GM12891 (cell line): ENCODE results near the gene CCDC30.

ENCODE experiments used
- DNase-seq: peaks from one replicate; pipeline ENCODE4 v3.0.0; 2011; ENCODE audit warnings: low spot score; ENCODE audit not compliant: insufficient read length
- FAIRE-seq: peaks from 2 replicates; lab custom pipeline; 2011; peaks lifted over from hg19 to GRCh38; lab: Jason Lieb, UNC
- PAX5 ChIP-seq: IDR thresholded peaks from 2 replicates; pipeline ENCODE4 v1.6.1; 2011; ENCODE audit warnings: low read length, moderate library complexity, mild to moderate bottlenecking; ENCODE audit not compliant: insufficient read depth, severe bottlenecking
- POLR2A ChIP-seq: IDR thresholded peaks from 2 replicates; pipeline ENCODE4 v1.6.1; 2011; ENCODE audit warnings: low read depth, low read length, control low read depth
- POLR2AphosphoS5 ChIP-seq: IDR thresholded peaks from 2 replicates; pipeline ENCODE4 v1.6.1; 2011; ENCODE audit warnings: low read depth, low read length, control low read depth
- POU2F2 ChIP-seq: IDR thresholded peaks from 2 replicates; pipeline ENCODE4 v1.6.1; 2011; ENCODE audit warnings: low read depth, mild to moderate bottlenecking, control low read depth, low read length, moderate library complexity
- SPI1 ChIP-seq: IDR thresholded peaks from 2 replicates; pipeline ENCODE4 v1.6.1; 2011; ENCODE audit warnings: low read depth, low read length, control low read depth
- TAF1 ChIP-seq: IDR thresholded peaks from 2 replicates; pipeline ENCODE4 v1.6.1; 2011; ENCODE audit warnings: low read depth, low read length, control low read depth

The CCDC30 gene

GRCh38 chr1:42442662-42443061 lies 20.4 kb upstream of the CCDC30 start:
- FAIRE-seq (no peak), DNase-seq (no peak)
- TF ChIP-seq TAF1 (no peak), POLR2A (no peak), PAX5 (no peak), POU2F2 (no peak), SPI1 (no peak), POLR2AphosphoS5 (no peak)

DNA sequence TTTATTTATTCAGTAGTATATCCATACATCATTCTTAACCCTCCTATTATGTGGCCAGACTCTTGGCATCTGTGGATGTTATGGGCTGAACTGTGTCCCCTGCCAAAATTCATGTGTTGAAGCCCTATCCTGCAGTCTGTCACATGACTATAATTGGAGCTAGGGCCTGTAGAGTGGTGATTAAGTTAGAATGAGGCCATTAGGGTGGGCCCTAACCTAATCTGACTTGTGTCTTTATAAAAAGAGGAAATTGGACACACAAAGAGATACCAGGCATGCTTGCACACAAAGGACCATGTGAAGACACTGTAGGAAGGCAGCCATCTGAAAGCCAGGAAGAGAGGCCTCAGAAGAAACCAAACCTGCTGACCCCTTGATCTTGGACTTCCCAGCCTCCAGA lies 13.8 kb upstream of the CCDC30 start:
- FAIRE-seq: no peak
- DNase-seq: no peak
- TF ChIP-seq POLR2AphosphoS5: no peak
- no peak for TF ChIP-seq PAX5
- no peak for TF ChIP-seq POU2F2
- no peak for TF ChIP-seq SPI1
- no peak for TF ChIP-seq TAF1
- no peak for TF ChIP-seq POLR2A

DNA sequence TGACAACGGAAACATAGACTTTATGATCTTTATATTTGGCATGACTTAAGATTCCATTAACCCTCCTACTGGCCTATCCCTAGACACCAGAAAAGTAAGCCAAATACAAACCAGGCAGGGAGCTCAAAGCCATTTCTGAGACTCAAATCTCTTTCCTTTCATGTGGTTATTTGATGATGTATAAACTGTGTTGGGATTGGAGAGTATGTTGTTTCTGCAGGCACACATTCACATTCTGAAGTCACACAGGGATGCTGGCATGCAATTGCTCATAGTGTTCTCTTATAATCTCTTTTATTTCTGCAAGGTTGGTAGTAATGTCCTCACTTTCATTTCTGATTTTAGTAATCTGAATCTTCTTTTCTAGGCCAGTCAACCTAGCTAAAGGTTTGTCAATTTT lies 13.0 kb upstream of the CCDC30 start:
- no peak for TF ChIP-seq POLR2A
- TF ChIP-seq TAF1: no peak
- no peak for TF ChIP-seq POU2F2
- no peak for TF ChIP-seq PAX5
- TF ChIP-seq SPI1: no peak
- no peak for TF ChIP-seq POLR2AphosphoS5
- no peak for FAIRE-seq
- DNase-seq: no peak

DNA sequence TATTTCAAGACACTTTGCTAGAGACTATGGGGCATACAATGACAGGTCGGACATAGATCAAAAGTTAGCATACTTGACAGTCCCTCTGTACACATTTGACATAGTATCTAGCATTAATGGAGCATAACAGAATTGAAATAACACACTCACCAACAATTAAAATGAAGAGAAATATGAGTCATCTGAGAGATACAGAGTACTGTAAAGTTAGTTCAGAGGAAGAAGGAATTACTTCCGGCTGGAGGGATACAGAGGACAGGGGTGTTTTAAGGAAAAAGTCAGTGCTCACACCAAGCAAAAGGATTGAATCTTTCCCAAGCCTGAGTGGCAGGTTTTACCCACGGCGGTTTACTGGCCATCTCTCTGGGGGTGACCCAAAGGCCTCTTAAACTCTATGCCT lies 9.7 kb upstream of the CCDC30 start:
- TF ChIP-seq POLR2A: no peak
- TF ChIP-seq PAX5: no peak
- TF ChIP-seq POLR2AphosphoS5: no peak
- FAIRE-seq (no peak), DNase-seq (no peak)

DNA sequence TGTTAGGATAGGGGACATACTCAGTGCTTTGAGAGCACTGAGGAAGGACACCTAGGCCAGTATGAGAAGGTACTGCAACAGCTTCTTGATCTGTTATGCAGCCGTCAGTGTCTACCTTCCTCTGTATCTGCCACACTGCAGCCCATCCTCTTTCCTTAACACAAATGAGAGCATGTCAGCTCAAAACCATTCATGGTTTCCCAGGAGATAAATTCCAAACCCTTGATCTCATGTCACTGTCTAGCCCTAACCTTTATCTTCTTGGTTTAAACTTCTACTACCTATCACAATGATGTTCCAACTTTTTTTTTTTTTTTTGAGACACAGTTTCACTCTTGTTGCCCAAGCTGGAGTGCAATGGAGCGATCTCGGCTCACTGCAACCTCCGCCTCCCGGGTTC lies 8.7 kb upstream of the CCDC30 start:
- FAIRE-seq: no peak

DNA sequence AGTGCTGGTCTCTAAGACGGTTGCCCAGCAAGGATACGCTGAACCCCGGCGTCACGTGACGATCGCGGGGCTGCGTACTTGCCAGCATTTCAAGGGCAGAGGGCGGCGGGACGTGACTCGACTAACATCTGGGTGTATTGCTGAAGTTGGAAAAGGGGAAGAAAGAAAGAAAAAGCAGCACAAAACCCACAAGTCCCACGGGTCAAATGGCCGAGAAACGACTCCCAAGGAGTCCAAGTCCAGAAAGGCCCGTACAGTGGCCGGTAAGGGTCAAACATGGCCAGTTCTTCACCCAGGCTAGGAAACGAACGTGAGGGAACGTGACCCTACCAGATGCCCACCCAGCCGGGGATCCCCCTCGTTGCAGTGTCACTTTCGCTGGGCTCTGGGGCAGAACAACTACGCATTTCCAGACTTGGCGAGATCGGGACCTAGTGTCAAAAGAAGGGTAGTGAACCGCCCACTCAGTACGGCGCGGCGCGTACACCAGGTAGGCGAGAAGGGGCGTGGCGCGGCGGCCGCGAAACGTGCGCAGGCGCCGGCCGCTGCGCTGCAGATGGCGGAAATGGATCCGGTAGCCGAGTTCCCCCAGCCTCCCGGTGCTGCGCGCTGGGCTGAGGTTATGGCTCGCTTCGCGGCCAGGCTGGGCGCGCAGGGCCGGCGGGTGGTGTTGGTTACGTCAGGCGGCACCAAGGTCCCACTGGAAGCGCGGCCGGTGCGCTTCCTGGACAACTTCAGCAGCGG lies 6.9 kb upstream of the CCDC30 start, which contains the start of the genes PPCS and ZMYND12:
PPCS (plus strand) TSS at position 534 of the 744 bp plus-strand sequence; CDS start at position 557, 23 bp downstream.
ZMYND12 (minus strand) TSS at position 13 of the 744 bp plus-strand sequence. CDS start 25 bp downstream, outside the sequence.
- DNase-seq (peak; percentile 86), FAIRE-seq (peak; percentile 98)
- TF ChIP-seq POLR2AphosphoS5 (peak; percentile 93), TAF1 (peak; percentile 77), POU2F2 (no peak), POLR2A (peak; percentile 94), PAX5 (peak; percentile 30)

More for the DNA sequence above, 8.7 kb upstream of the CCDC30 start:
- TF ChIP-seq TAF1 (no peak), POLR2A (no peak), SPI1 (no peak), PAX5 (no peak), POU2F2 (no peak), POLR2AphosphoS5 (no peak)
- no peak for DNase-seq

- DNase-seq: peak; percentile 66
- TF ChIP-seq PAX5 (no peak), SPI1 (peak; percentile 69), TAF1 (no peak; the same call in 1 of the 2 replicates), POU2F2 (no peak; the same call in 1 of the 2 replicates), POLR2A (peak; percentile 53; the same call in 1 of the 2 replicates)
- no peak for FAIRE-seq
Measured at GRCh38 chr1:42456754-42457089, 6.4 kb upstream of the CCDC30 start.

DNA sequence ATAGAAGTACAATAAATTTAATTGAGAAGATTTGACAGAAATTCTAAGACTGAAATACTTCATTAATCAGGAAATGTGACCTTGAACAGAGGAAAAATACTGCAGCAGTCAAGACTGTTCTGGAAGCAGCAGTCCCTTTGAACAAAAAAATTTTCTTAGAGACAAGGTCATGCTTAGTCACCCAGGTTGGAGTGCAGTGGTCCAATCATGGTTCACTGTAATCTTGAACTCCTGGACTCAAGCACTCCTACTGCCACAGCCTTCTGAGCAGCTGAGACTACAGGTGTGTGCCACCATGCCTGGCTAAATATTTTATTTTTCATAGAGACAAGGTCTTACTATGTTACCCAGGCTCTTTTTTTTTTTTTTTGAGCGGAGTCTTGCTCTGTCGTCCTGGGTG lies 1.9 kb upstream of the CCDC30 start:
- TF ChIP-seq POLR2AphosphoS5: no peak
- FAIRE-seq (no peak), DNase-seq (no peak)

DNA sequence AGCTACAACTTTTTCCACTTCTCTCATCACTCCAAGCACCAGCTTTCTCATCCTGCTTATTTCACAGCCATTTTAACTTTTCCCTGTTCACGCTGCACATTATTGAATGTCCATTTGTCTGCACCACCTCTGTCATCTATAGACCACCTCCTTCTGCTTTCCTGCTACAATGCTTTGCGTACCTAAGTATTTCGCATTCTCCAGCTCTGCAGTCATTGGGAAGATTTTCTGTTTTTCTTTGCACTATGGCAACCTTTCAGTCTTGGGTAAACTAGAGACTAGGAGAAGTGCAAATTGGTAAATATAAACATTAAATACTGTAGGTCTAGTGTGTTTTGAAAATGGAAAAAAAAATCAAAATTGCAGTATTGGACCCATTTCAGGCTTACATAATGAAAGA lies 835 bp downstream of the CCDC30 start:
- DNase-seq: no peak
- no peak for FAIRE-seq

GRCh38 chr1:42466030-42466429 lies 2.9 kb downstream of the CCDC30 start:
- no peak for TF ChIP-seq POLR2AphosphoS5
- TF ChIP-seq TAF1: no peak
- TF ChIP-seq PAX5: no peak
- no peak for TF ChIP-seq POLR2A
- TF ChIP-seq POU2F2: no peak
- TF ChIP-seq SPI1: no peak
- FAIRE-seq (no peak), DNase-seq (no peak)

More for the DNA sequence above, 835 bp downstream of the CCDC30 start:
- TF ChIP-seq POLR2A: no peak
